Stimulated activated naive B cell treated with anti-CD40 and anti-IgM and Interleukin-4, amounts not matched to agents 10 μg/mL and 1 μg/mL and 100 μg/mL, for 72 hours (primary cell): Measurements from ENCODE around the gene EPC2.
A peak's percentile ranks its signal among the peaks of the same experiment; 100 is the strongest.
"Not testable (repeated sequence)": the region's sequence is repeated elsewhere in the genome, so short reads cannot be mapped to it uniquely, and the experiment has no call there.

ENCODE experiments used
- ATAC-seq, 2 donors: fragments of 150-1000 bp; cut with Tn5 transposase; replicated peaks; 2 replicates each; pipeline ENCODE4 v1.10.0; 2021; ENCODE audit warnings: moderate library complexity in 1 of 2
- DNase-seq: peaks from one replicate; pipeline ENCODE4 v3.0.0; 2021
- H3K27ac Mint-ChIP-seq: one replicate; pipeline ENCODE4 v1.8.0; 2022; ENCODE audit warnings: mild to moderate bottlenecking, mixed read lengths
- H3K27me3 Mint-ChIP-seq, 2 donors: one replicate each; pipeline ENCODE4 v1.8.0; 2022; ENCODE audit warnings: mixed read lengths in 2 of 2
- H3K36me3 Mint-ChIP-seq, 2 donors: one replicate each; pipeline ENCODE4 v1.8.0; 2022; ENCODE audit warnings: mixed read lengths in 2 of 2, mild to moderate bottlenecking in 1 of 2
- H3K4me1 Mint-ChIP-seq, 2 donors: one replicate each; pipeline ENCODE4 v1.8.0; 2022; ENCODE audit warnings: mixed read lengths in 2 of 2, mild to moderate bottlenecking in 1 of 2
- H3K4me3 Mint-ChIP-seq, 2 donors: one replicate each; pipeline ENCODE4 v1.8.0; 2022; ENCODE audit warnings: mild to moderate bottlenecking in 2 of 2, mixed read lengths in 2 of 2, moderate library complexity in 1 of 2
- H3K9me3 Mint-ChIP-seq, 2 donors: one replicate each; pipeline ENCODE4 v1.8.0; 2022; ENCODE audit warnings: mixed read lengths in 2 of 2, mild to moderate bottlenecking in 1 of 2

EPC2 gene

DNA sequence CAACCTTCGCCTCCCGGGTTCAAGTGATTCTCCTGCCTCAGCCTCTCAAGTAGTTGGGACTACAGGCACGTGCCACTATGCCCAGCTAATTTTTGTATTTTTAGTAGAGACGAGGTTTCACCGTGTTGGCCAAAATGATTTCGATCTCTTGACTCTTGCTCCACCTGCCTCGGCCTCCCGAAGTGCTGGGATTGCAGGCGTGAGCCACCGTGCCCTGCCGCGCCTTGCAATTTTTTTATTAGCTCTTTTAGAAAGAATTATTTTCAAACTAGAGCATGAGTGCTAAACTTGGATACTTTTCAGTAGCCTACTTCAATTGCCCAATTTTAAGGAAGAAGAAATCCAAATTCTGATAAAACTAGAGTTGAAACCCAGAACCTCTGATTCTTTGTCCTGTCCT is 3.2 kb downstream of the EPC2 start:
- H3K4me1 Mint-ChIP-seq: peaks cover 37 to 61% of the 10 kb centered on the region in 2 donors
- not testable (repeated sequence) for H3K27me3 Mint-ChIP-seq, ATAC-seq, H3K27ac Mint-ChIP-seq, DNase-seq, H3K36me3 Mint-ChIP-seq, H3K9me3 Mint-ChIP-seq, H3K4me3 Mint-ChIP-seq

DNA sequence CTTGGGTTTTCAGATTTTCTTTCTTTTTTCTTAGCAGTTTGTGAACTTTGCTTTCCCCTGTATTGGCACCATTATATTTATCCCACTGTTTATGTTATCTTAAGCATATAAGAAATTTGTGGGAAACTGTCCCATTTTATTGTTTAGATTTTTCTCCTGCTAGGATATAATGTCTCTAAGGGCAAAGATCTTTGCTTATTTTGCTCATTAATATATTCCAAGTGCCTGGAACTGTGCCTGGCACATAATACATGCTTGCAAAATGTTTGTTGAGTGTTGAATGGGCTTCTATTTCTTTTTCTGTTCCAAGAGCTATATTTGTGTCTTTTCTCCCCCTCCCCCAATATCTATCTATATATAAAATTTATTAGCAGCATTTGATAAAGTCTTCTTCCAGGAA is 5.4 kb downstream of the EPC2 start:
- H3K9me3 Mint-ChIP-seq: no peaks in the 10 kb centered on the region
- H3K36me3 Mint-ChIP-seq: peaks cover 4 to 5% of the 10 kb centered on the region in 2 donors
- peaks cover 40 to 70% of the 10 kb centered on the region in 2 donors for H3K4me1 Mint-ChIP-seq
- no peak overlapping the region for H3K4me3 Mint-ChIP-seq
- no peaks in the 10 kb centered on the region for H3K27me3 Mint-ChIP-seq
- DNase-seq (no peak), ATAC-seq (no peak)
- H3K27ac Mint-ChIP-seq: no peak overlapping the region

DNA sequence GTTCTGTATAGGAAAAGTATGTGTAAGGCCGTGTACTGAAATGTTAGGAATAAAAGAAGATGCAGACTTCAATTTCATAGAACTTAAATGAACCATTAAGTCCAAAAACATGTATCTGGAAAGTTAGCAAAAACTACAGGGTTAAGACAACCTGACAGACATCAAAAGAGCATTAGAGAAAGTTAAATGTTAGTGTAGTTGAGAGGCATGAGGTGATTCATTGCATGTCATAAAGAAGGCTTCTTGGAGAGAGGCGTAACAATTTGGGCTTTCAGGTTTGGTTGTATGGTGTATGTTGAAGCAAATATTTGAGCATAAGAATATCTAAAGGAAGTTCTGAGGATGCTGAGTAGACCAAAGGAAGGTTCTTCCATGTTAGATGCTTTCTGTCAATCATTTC is 6.3 kb downstream of the EPC2 start:
- H3K27me3 Mint-ChIP-seq: no peaks in the 10 kb centered on the region
- no peak overlapping the region for H3K27ac Mint-ChIP-seq
- H3K9me3 Mint-ChIP-seq: no peaks in the 10 kb centered on the region
- peaks cover 1 to 5% of the 10 kb centered on the region in 2 donors for H3K36me3 Mint-ChIP-seq
- DNase-seq (no peak), ATAC-seq (no peak)
- no peak overlapping the region for H3K4me3 Mint-ChIP-seq
- peaks cover 44 to 73% of the 10 kb centered on the region in 2 donors for H3K4me1 Mint-ChIP-seq

DNA sequence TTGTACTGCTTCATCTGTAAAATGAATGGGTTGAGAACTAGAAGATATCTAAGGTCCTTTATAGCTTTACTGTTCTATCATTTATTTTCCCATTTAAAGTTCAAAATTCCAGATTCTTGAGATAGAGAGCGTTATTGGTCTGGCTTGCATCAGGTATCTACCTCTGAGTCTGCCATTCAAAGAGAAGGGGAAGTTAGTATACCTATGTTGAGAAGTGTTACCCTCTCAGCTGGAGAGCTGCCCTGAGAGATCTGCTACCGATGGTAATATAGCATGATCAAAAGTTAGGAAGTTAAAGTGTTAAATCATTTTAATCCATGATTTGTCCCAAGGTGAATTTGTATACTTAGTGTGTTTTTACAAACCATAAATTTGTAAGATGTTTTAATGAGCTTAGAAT is 7.4 kb downstream of the EPC2 start:
- ATAC-seq: peak in 1 of 2 donors; percentile 41
- H3K36me3 Mint-ChIP-seq: peaks cover 1 to 5% of the 10 kb centered on the region in 2 donors
- no peak overlapping the region for H3K4me3 Mint-ChIP-seq
- H3K4me1 Mint-ChIP-seq: peaks cover 48 to 79% of the 10 kb centered on the region in 2 donors
- no peak for DNase-seq
- no peaks in the 10 kb centered on the region for H3K9me3 Mint-ChIP-seq
- no peaks in the 10 kb centered on the region for H3K27me3 Mint-ChIP-seq
- H3K27ac Mint-ChIP-seq: no peak overlapping the region

DNA sequence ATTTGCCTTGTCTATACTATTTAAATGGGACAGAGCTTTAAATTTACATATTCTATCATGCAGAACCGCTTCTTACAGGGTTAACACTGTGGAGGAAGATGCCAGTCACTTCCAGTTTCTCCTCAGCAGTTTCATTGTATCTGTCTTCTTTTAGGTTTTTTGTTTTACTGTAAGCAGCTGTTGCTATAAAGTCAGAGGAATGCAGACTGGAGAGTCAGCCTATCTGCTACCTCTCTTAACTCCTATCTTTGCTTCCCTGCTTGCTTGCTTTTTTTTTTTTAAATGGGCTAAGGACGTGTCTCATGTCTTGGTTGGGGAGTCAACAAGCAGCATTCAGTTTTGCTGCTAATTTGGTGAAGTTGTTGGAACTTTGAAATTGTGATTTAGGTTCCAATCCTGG is 8.9 kb downstream of the EPC2 start:
- peak; percentile 92 to 93 for ATAC-seq
- no peak for DNase-seq
- peaks cover 54 to 94% of the 10 kb centered on the region in 2 donors for H3K4me1 Mint-ChIP-seq
- peak overlapping the region; percentile 15 to 52 for H3K4me3 Mint-ChIP-seq
- peaks cover 1 to 5% of the 10 kb centered on the region in 2 donors for H3K36me3 Mint-ChIP-seq
- H3K27ac Mint-ChIP-seq: peak overlapping the region; percentile 71
- H3K9me3 Mint-ChIP-seq: no peaks in the 10 kb centered on the region
- no peaks in the 10 kb centered on the region for H3K27me3 Mint-ChIP-seq

DNA sequence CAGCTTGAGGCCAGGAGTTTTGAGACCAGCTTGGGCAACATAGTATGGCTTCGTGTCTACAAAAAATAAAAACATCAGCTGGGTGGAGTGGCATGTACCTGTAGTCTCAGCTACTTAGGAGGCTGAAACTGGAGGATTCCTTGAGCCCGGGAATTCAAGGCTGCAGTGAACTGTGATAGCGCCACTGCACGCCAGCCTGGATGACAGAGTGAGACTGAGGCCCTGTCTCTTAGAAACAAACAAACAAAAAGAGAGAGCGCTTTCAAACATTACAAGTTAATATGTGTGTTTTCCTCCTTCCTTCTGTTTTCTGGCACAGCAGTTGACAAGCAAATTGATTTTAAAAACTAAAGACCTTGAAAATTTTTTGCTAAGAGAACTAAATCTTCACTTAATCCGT is 9.9 kb downstream of the EPC2 start:
- ATAC-seq (no peak), DNase-seq (no peak)
- Mint-ChIP-seq H3K4me3 (no peak overlapping the region), H3K27ac (no peak overlapping the region), H3K9me3 (no peaks in the 10 kb centered on the region), H3K27me3 (no peaks in the 10 kb centered on the region), H3K4me1 (peaks cover 56 to 93% of the 10 kb centered on the region in 2 donors), H3K36me3 (no peaks in the 10 kb centered on the region)

DNA sequence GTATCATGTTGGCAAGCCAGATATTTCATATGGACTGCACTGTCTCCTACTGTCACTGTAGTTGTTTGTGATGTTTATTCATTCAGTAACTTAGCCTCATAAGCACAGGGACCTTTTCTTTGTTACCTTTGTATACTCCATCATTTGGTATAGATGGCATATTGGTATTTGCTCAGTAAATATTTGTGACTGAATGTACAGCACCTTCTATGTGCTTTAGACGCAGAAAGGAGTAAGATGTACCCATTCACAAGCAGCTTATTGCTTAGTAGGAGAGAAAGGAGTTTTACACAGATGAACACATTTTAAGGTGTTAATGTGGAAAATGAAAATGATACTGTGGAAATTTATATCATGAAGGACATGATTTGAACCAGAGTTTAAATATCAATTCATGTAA is 12.0 kb downstream of the EPC2 start:
- Mint-ChIP-seq H3K4me1 (peaks cover 50 to 89% of the 10 kb centered on the region in 2 donors), H3K4me3 (no peak overlapping the region), H3K27ac (no peak overlapping the region), H3K27me3 (no peaks in the 10 kb centered on the region), H3K36me3 (peaks cover 0 to 5% of the 10 kb centered on the region in 2 donors), H3K9me3 (peaks cover 0 to 4% of the 10 kb centered on the region in 2 donors)
- ATAC-seq (no peak), DNase-seq (no peak)

DNA sequence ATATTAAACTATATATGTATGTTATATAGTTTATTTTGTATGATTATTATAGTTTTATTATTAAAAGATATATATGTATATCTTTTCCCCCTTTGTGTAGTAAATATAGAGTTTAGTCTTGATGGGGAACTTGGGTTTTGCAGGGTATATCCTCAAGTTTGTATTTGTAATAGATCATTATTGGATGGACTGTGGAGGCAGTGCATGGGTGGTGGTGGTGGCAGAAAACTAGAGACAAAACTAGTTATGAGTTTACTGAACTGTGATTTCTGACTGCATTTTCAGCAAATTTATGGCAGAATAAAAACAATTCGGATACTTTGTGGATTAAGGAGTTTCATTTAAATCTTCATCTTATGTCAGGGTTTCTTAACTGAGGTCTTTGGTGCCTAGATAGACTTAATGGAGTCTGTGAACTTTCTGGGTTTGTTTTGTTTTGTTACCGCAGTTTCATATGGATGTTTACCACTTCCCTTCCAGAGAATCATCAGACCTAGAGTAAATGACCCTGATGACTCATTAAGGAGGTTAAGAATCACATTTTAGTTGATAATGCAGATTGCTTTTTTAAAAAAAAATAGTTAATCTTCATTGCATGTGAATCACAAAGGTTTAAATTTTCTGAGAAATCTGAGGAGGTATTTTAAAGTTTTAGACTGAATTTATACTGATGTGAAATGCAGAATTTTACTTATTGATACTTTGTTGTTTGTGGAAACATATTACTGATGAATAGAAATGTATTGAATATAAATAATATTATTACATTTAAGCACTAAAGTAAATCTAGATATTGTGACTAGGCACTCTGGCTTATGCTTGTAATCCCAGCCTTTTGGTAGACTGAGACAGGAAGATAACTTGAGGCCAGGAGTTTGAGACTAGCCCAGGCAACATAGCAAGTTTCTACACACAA is 14.5 kb downstream of the EPC2 start:
- peaks cover 3 to 5% of the 10 kb centered on the region in 2 donors for H3K36me3 Mint-ChIP-seq
- DNase-seq (no peak), ATAC-seq (peak; percentile 98)
- no peaks in the 10 kb centered on the region for H3K27me3 Mint-ChIP-seq
- peak overlapping the region; percentile 84 for H3K27ac Mint-ChIP-seq
- peak overlapping the region; percentile 57 to 60 for H3K4me3 Mint-ChIP-seq
- peaks cover 32 to 65% of the 10 kb centered on the region in 2 donors for H3K4me1 Mint-ChIP-seq
- peaks cover 0 to 4% of the 10 kb centered on the region in 2 donors for H3K9me3 Mint-ChIP-seq

DNA sequence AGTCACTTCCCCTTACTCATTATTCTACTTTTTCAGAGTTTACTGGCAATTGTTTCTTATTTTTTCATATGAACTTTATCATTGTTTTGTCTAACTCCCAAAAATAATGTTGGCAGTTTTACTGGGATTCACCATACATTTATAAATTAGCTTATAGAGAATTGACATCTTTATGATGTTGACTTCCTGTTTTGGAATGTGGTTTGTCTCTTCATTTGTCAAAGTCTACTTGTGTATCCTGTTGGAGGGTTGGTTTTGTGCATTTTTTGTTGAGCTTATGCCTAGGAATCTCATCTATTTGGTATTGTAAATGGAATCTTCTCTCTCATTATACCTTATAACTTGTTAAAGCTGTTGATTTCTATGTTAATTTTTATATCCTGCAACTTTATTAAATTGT is 16.4 kb downstream of the EPC2 start:
- no peak for ATAC-seq
- Mint-ChIP-seq H3K27ac (peak overlapping the region; percentile 2), H3K36me3 (peaks cover 3 to 5% of the 10 kb centered on the region in 2 donors), H3K4me1 (peaks cover 26 to 56% of the 10 kb centered on the region in 2 donors), H3K27me3 (no peaks in the 10 kb centered on the region), H3K9me3 (peaks cover 0 to 4% of the 10 kb centered on the region in 2 donors), H3K4me3 (no peak overlapping the region)
- DNase-seq: no peak

DNA sequence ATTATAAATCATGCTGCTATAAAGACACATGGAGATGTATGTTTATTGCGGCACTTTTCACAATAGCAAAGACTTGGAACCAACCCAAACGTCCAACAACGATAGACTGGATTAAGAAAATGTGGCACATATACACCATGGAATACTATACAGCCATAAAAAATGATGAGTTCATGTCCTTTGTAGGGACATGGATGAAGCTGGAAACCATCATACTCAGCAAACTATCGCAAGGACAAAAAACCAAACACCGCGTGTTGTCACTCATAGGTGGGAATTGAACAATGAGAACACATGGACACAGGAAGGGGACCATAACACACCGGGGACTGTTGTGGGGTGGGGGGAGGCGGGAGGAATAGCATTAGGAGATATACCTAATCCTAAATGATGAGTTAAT is 17.8 kb downstream of the EPC2 start:
- not testable (repeated sequence) for H3K9me3 Mint-ChIP-seq, H3K27ac Mint-ChIP-seq, ATAC-seq, H3K36me3 Mint-ChIP-seq, H3K27me3 Mint-ChIP-seq, DNase-seq, H3K4me3 Mint-ChIP-seq
- H3K4me1 Mint-ChIP-seq: peaks cover 23 to 56% of the 10 kb centered on the region in 2 donors

DNA sequence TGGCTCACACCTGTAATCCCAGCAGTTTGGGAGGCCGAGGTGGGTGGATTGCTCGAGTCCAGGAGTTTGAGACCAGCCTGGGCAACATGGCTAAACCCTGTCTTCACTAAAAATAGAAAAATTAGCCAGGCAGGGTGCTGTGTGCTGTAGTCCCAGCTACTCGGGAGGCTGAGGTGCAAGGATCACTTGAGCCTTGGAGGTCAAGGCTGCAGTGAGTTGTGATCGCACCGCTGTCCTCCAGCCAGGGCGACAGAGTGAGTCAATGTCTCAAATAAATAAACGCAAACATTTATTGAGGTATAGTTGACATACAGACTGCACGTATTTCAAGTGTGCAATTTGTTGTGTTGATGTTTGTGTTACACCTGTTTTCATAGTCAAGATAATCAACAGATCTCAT is 19.7 kb downstream of the EPC2 start:
- Mint-ChIP-seq H3K27me3 (no peaks in the 10 kb centered on the region), H3K4me3 (no peak overlapping the region), H3K36me3 (peaks cover 3 to 5% of the 10 kb centered on the region in 2 donors), H3K9me3 (peaks cover 0 to 4% of the 10 kb centered on the region in 2 donors), H3K27ac (no peak overlapping the region), H3K4me1 (peaks cover 27 to 55% of the 10 kb centered on the region in 2 donors)
- no peak for DNase-seq
- ATAC-seq: no peak

DNA sequence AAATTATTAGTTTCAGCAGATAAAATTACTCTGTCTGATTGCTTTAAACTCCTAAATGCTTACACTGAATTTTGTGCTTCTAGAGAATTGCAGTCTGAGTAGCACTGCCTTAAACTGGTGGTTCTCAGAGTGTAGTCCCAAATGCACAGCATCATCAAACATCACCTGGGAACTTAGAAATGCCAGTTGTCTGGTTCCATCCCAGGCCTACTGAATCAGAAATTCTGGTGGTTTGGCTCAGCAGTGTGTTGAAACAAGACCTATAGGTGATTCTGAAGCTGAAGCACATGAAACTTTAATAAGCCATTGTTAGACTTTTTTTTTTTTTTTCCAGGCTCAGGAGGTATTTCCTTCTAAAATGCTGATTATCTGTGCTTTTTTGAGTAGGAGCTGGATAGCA is 22.0 kb downstream of the EPC2 start:
- Mint-ChIP-seq H3K36me3 (peaks cover 1 to 3% of the 10 kb centered on the region in 2 donors), H3K27me3 (no peaks in the 10 kb centered on the region), H3K4me3 (no peak overlapping the region), H3K27ac (no peak overlapping the region), H3K4me1 (peaks cover 34 to 61% of the 10 kb centered on the region in 2 donors), H3K9me3 (no peaks in the 10 kb centered on the region)
- ATAC-seq (peak; percentile 42 to 43), DNase-seq (no peak)

DNA sequence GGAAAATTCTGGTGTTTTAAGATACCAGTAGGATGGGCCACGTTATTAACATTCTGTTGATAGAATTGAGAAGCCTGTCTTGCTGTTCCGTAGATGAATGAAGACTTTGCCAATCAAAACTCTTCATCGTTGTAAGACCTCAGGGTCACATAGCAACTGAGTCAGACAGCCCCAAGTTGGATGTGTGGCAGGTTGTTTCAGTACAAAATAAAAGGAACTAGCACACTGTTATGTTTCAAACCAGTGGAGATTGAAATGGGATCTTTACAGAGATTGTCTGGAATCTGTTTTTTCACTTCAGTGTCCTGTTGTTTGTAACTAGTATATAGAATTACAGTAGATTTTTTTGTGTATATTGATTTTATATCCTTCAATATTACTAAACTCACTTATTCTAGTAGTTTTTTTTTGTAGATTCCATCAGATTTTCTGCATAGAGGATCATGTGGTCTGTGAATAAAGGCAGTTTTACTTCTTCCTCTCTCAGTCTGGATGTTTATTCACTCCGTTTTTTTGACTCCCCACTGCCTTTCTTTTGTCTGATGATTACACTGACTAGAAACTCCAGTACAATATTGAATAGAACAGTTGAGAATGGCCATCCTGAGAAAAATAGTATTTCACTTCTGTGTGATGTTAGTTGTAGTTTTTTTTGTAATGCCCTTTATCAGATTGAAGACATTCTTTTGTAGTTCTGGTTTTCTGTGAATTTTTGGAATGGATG is 22.7 kb downstream of the EPC2 start:
- peak in 1 of 2 donors; percentile 60 for ATAC-seq
- H3K4me3 Mint-ChIP-seq: no peak overlapping the region
- H3K27ac Mint-ChIP-seq: no peak overlapping the region
- DNase-seq: no peak
- no peaks in the 10 kb centered on the region for H3K9me3 Mint-ChIP-seq
- no peaks in the 10 kb centered on the region for H3K27me3 Mint-ChIP-seq
- H3K36me3 Mint-ChIP-seq: peaks cover 2 to 7% of the 10 kb centered on the region in 2 donors
- H3K4me1 Mint-ChIP-seq: peaks cover 38 to 67% of the 10 kb centered on the region in 2 donors

DNA sequence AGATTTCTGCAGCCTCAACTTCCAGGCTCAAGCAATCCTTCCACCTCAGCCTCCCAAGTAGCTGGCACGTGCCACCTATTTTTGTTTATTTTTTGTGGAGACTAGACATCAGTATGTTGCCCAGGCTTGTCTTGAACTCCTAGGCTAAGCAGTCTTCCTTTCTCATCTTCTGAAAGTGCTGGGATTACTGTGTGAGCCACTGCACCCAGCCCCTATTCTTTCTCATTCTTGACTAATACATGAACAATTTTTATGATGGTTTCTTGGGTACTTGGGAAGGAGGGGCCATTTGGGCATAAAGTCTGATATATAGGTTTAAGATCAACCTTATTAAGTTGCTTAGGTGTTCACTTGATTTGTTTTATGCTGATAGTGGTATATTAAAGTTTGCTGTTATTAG is 26.2 kb downstream of the EPC2 start:
- H3K27ac Mint-ChIP-seq: no peak overlapping the region
- ATAC-seq (no peak), DNase-seq (no peak)
- H3K4me3 Mint-ChIP-seq: no peak overlapping the region
- no peaks in the 10 kb centered on the region for H3K27me3 Mint-ChIP-seq
- H3K36me3 Mint-ChIP-seq: peaks cover 8 to 16% of the 10 kb centered on the region in 2 donors
- peaks cover 0 to 5% of the 10 kb centered on the region in 2 donors for H3K9me3 Mint-ChIP-seq
- H3K4me1 Mint-ChIP-seq: peaks cover 52 to 92% of the 10 kb centered on the region in 2 donors
